Measurements from ENCODE around the gene PRDX5. TPM values are rescaled to one million over a fixed set of nuclear protein-coding genes. Genes with fewer than 3 reads are reported as not detected.

The PRDX5 gene
- total and polyA plus RNA-seq, 2 experiments from 2014 or later, result 260 to 436 TPM

DNA sequence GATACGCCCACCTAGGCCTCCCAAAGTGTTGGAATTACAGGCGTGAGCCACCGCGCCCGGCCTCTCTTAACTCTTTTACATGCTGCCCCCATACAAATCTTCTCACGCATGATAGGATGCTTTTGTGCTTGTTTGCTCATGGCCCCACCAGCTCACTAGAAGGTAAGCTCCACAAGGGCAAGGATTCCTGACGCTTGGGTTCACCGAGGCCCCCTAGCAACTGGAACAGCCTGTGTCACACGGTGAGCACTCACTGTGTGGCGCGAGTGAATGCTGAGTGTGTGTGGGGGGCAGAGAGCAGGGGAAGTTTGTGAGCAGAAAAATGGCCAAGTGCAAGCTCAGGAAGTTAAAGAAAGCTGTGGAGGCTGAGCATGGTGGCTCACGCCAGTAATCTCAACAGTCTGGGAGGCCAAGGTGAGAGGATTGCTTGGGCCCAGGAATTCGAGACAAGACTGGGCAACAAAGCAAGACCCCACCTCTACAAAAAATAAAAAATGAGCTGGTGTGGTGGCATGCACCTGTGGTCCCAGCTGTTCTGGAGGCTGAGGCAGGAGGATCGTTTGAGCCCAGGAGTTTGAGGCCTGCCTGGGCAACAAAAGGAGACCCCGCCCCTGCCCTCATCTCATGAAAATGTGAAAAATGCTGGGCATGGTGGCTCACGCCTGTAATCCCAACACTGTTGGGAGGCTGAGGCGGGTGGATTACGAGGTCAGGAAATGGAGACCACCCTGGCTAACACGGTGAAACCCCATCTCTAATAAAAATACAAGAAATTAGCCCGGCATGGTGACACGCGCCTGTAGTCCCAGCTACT, 35.8 kb upstream of the PRDX5 start:
- H3K9me2 ChIP-seq (ENCODE audit: insufficient read depth), result no peaks in the 10 kb centered on the region
- H3K4me1 ChIP-seq (ENCODE audit: insufficient read depth), result peaks cover 5% of the 10 kb centered on the region
- WGBS, 2 experiments (ENCODE audit: low coverage in 1 of 2, low lambda C conversion rate in 2 of 2, missing lambda C conversion rate in 2 of 2), result 93 to 95% methylated on average over 21 to 22 of the region's 22 CpGs
- H3K9ac ChIP-seq, result no peak overlapping the region
- no peak overlapping the region for H2AFZ ChIP-seq
- 0 out of 2 replicates have a peak, but pooled peaks cover 8% of the 10 kb centered on the region for H3K36me3 ChIP-seq (ENCODE audit: low read depth)
- peaks cover 34% of the 10 kb centered on the region for H3K79me2 ChIP-seq (ENCODE audit: insufficient read depth)
- H3K4me2 ChIP-seq (ENCODE audit: unreplicated experiment), result no peak overlapping the region
- H3K27me3 ChIP-seq (replicated peaks; ENCODE audit: insufficient read depth), result no peaks in the 10 kb centered on the region
- H3K27ac ChIP-seq, result no peak overlapping the region
- H3K4me3 ChIP-seq, result no peak overlapping the region
- no peak for DNase-seq
- H3K9me3 ChIP-seq (ENCODE audit: low read depth), result no peaks in the 10 kb centered on the region
- no peaks in the 10 kb centered on the region for H4K20me1 ChIP-seq (ENCODE audit: insufficient read depth)
- H3F3A ChIP-seq (ENCODE audit: insufficient read depth), result peaks cover 9% of the 10 kb centered on the region
- in situ Hi-C loops (cut with MboI), result no loop called here
- TF ChIP-seq EZH2phosphoT487 (IDR thresholded peaks at IDR 0.05; ENCODE audit: insufficient read depth, low read depth) (no peak), EZH2 (IDR thresholded peaks at IDR 0.05; ENCODE audit: insufficient read depth, poor library complexity, severe bottlenecking) (no peak)

GRCh38 chr11:64283092-64283491, 34.8 kb upstream of the PRDX5 start:
- no peak for DNase-seq
- in situ Hi-C loops (cut with MboI), result no loop called here
- peak overlapping the region; percentile 92 for H3K9ac ChIP-seq
- 97 to 98% methylated on average over 3 of the region's 3 CpGs for WGBS, 2 experiments (ENCODE audit: low coverage in 1 of 2, low lambda C conversion rate in 2 of 2, missing lambda C conversion rate in 2 of 2)
- peak overlapping the region; percentile 88; the same call in 1 of the 2 replicates for H3K4me3 ChIP-seq
- no peaks in the 10 kb centered on the region for H4K20me1 ChIP-seq (ENCODE audit: insufficient read depth)
- TF ChIP-seq EZH2phosphoT487 (IDR thresholded peaks at IDR 0.05; ENCODE audit: insufficient read depth, low read depth) (no peak), EZH2 (IDR thresholded peaks at IDR 0.05; ENCODE audit: insufficient read depth, poor library complexity, severe bottlenecking) (no peak)
- no peaks in the 10 kb centered on the region for H3K9me2 ChIP-seq (ENCODE audit: insufficient read depth)
- no peak overlapping the region for H3K27ac ChIP-seq
- peaks cover 39% of the 10 kb centered on the region for H3K79me2 ChIP-seq (ENCODE audit: insufficient read depth)
- H3K9me3 ChIP-seq (ENCODE audit: low read depth), result no peaks in the 10 kb centered on the region
- no peak overlapping the region for H3K4me2 ChIP-seq (ENCODE audit: unreplicated experiment)
- no peaks in the 10 kb centered on the region; the same call in 1 of the 2 replicates for H3F3A ChIP-seq (ENCODE audit: insufficient read depth)
- H3K36me3 ChIP-seq (ENCODE audit: low read depth), result 0 out of 2 replicates have a peak, but pooled peaks cover 5% of the 10 kb centered on the region
- H3K4me1 ChIP-seq (ENCODE audit: insufficient read depth), result no peaks in the 10 kb centered on the region
- no peaks in the 10 kb centered on the region for H3K27me3 ChIP-seq (replicated peaks; ENCODE audit: insufficient read depth)
- H2AFZ ChIP-seq, result no peak overlapping the region

GRCh38 chr11:64284048-64284961, 33.6 kb upstream of the PRDX5 start, which contains the start of gene BAD:
Gene BAD (minus strand): TSS chr11:64284665. CDS start chr11:64284368, 297 bp downstream.
- H2AFZ ChIP-seq, result peak within 1 kb of the TSS; percentile 85
- no peaks in the 10 kb centered on the region for H3K27me3 ChIP-seq (replicated peaks; ENCODE audit: insufficient read depth)
- H3K36me3 ChIP-seq (ENCODE audit: low read depth), result 0 out of 2 replicates have a peak, but pooled peaks cover 5% of the 10 kb centered on the region
- H4K20me1 ChIP-seq (ENCODE audit: insufficient read depth), result no peaks in the 10 kb centered on the region
- TF ChIP-seq EZH2 (IDR thresholded peaks at IDR 0.05; ENCODE audit: insufficient read depth, poor library complexity, severe bottlenecking) (no peak), EZH2phosphoT487 (IDR thresholded peaks at IDR 0.05; ENCODE audit: insufficient read depth, low read depth) (no peak)
- peaks cover 39% of the 10 kb centered on the region for H3K79me2 ChIP-seq (ENCODE audit: insufficient read depth)
- H3K4me3 ChIP-seq, result peak within 1 kb of the TSS; percentile 88
- no peaks in the 10 kb centered on the region for H3K9me2 ChIP-seq (ENCODE audit: insufficient read depth)
- no peaks in the 10 kb centered on the region for H3F3A ChIP-seq (ENCODE audit: insufficient read depth)
- H3K9me3 ChIP-seq (ENCODE audit: low read depth), result no peaks in the 10 kb centered on the region
- peak within 1 kb of the TSS; percentile 92 for H3K9ac ChIP-seq
- 3 to 4% methylated on average over 37 to 39 of the region's 44 CpGs for whole genome bisulfite sequencing, 2 experiments (ENCODE audit: low coverage in 1 of 2, low lambda C conversion rate in 2 of 2, missing lambda C conversion rate in 2 of 2)
- DNase-seq, result peak; percentile 98
- H3K4me2 ChIP-seq (ENCODE audit: unreplicated experiment), result peak within 1 kb of the TSS; percentile 97
- H3K4me1 ChIP-seq (ENCODE audit: insufficient read depth), result no peaks in the 10 kb centered on the region
- in situ Hi-C loops (cut with MboI), result no loop called here
- peak within 1 kb of the TSS; percentile 88 for H3K27ac ChIP-seq

All from GM23248 (cell line).